Spleen (tissue), 7 donors: Measurements from ENCODE around the gene PLK4.
A peak's percentile ranks its signal among the peaks of the same experiment; 100 is the strongest.

ENCODE experiments used
- POLR2AphosphoS5 ChIP-seq, 3 donors: sonication (generic); formaldehyde crosslinking; IDR thresholded peaks; one replicate each; pipeline ENCODE4 v1.5.1; 2017; ENCODE audit warnings: antibody characterized with exemption in 3 of 3
- TF ChIP-seq, protein P1 (sequence below), 11 experiments: fragments of 200-600 bp in 7 of 11; fragments of 450-650 bp in 4 of 11; sonication (generic) in 4 of 11; IDR thresholded peaks in 8 of 11; conservative IDR thresholded peaks in 3 of 11; 1 replicate in 7 of 11; 2 replicates in 4 of 11; pipeline versions ENCODE4 v1.4.0 to v1.8.0; 2016 to 2021; ENCODE audit warnings: antibody characterized with exemption in 11 of 11, inconsistent platforms in 4 of 11, mild to moderate bottlenecking in 1 of 11
- donor health status: DM: no; HTN: no; CAD: no; lungs with moderate emphysema.
- donor health status: DM: no; HTN: no; CAD: no.
- donor health status: DM: no; HTN: no; CAD: no.

DNA sequence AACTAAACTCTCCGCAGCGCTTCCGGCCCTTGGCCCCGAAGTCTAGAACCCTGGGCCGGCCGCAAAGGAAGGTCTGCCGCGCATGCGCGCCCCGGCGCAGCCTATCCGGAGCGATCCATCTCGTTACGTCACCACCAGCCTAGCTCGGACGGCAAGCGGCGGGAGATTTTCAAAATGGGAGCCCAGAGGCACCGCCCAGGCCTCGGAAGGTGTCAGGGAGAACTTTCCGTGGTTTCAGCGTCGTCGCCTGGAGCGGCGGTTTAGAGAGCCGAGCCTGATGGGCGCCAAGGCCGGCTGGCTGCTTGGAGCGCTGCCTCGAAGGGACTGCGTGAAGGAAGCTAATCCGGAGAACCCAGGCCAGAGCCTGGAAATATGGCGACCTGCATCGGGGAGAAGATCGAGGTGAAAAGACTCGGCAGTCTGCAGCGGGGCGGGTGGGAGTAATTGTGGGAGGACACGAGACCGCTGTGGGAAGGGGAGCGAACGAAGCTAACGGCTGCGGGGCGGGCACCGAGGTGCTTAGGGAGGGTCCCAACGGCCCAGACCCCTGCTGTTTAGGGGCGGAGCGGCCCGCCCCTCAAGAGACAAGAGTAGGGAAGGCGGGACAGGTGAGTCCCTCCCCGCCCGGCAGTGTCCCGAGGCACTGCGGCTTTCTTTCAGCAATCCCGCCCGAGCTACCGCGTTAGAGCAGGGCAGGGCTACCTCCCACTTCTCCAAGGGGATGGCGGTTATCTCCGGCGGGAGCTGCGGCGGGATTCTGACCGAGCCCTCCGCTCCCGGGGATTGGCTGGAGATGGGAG lies at the start of gene PLK4:
- TF ChIP-seq POLR2AphosphoS5 (IDR thresholded peaks at IDR 0.05), result peak in 2 of 3 donors; percentile 91 to 92
- TF ChIP-seq, protein P1, sequence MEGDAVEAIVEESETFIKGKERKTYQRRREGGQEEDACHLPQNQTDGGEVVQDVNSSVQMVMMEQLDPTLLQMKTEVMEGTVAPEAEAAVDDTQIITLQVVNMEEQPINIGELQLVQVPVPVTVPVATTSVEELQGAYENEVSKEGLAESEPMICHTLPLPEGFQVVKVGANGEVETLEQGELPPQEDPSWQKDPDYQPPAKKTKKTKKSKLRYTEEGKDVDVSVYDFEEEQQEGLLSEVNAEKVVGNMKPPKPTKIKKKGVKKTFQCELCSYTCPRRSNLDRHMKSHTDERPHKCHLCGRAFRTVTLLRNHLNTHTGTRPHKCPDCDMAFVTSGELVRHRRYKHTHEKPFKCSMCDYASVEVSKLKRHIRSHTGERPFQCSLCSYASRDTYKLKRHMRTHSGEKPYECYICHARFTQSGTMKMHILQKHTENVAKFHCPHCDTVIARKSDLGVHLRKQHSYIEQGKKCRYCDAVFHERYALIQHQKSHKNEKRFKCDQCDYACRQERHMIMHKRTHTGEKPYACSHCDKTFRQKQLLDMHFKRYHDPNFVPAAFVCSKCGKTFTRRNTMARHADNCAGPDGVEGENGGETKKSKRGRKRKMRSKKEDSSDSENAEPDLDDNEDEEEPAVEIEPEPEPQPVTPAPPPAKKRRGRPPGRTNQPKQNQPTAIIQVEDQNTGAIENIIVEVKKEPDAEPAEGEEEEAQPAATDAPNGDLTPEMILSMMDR (IDR thresholded peaks at IDR 0.05 in 8 of 11, conservative IDR thresholded peaks at IDR 0.05 in 3 of 11), result no peak
